ENCODE results near the gene SOX2.

The SOX2 gene

GRCh38 chr3:181739628-181740027 is 27.9 kb downstream of the SOX2 start:
- DNase-seq (ENCODE audit: low spot score), result no peak
- CTCF ChIA-PET, result no interaction called here
- H3K27ac ChIP-seq, result no peak overlapping the region
- POLR2A ChIA-PET (ENCODE audit: low non-redundant PET), result no interaction called here
- TF ChIP-seq, protein P1, sequence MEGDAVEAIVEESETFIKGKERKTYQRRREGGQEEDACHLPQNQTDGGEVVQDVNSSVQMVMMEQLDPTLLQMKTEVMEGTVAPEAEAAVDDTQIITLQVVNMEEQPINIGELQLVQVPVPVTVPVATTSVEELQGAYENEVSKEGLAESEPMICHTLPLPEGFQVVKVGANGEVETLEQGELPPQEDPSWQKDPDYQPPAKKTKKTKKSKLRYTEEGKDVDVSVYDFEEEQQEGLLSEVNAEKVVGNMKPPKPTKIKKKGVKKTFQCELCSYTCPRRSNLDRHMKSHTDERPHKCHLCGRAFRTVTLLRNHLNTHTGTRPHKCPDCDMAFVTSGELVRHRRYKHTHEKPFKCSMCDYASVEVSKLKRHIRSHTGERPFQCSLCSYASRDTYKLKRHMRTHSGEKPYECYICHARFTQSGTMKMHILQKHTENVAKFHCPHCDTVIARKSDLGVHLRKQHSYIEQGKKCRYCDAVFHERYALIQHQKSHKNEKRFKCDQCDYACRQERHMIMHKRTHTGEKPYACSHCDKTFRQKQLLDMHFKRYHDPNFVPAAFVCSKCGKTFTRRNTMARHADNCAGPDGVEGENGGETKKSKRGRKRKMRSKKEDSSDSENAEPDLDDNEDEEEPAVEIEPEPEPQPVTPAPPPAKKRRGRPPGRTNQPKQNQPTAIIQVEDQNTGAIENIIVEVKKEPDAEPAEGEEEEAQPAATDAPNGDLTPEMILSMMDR (conservative IDR thresholded peaks at IDR 0.05; ENCODE audit: low read depth), result no peak

- ChIA-PET CTCF (interaction anchor here (0.6 to 0.7 kb wide), 2 partner anchors 82 to 489 kb away, joined by 6 to 8 read pairs; no protein-coding TSS in a partner anchor), POLR2A (ENCODE audit: low non-redundant PET) (no interaction called here)
- no peak overlapping the region for H3K27ac ChIP-seq
- DNase-seq (ENCODE audit: low spot score), result no peak
- TF ChIP-seq, protein P1 (conservative IDR thresholded peaks at IDR 0.05; ENCODE audit: low read depth), result no peak
Observed at GRCh38 chr3:181741417-181741816, 29.7 kb downstream of the SOX2 start.

- H3K27ac ChIP-seq, result no peak overlapping the region
- POLR2A ChIA-PET (ENCODE audit: low non-redundant PET), result no interaction called here
- CTCF ChIA-PET, result no interaction called here
- no peak for DNase-seq (ENCODE audit: low spot score)
- TF ChIP-seq, protein P1 (conservative IDR thresholded peaks at IDR 0.05; ENCODE audit: low read depth), result no peak
Observed at GRCh38 chr3:181752202-181752671, 40.5 kb downstream of the SOX2 start.

DNA sequence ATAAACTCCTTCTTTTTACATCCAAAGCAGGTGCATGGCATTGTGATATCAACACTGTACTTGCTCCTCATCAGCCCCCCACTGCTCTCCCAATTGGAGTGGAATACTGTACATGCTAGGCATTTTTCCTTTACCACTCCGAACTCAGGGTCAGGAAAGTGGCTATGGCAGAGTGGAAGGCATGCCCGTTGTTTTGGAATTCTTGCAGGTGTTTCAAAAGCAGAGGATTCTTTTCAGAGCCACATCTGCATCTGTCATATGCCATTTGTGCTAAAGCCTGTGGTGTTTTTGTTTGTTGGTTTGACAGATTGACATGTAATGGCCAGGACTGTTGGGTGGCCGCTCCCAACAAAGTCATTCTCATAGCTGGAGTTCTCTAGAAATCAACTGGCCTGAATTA is 41.7 kb downstream of the SOX2 start:
- ChIA-PET CTCF (no interaction called here), POLR2A (ENCODE audit: low non-redundant PET) (no interaction called here)
- DNase-seq (ENCODE audit: low spot score), result no peak
- TF ChIP-seq, protein P1 (conservative IDR thresholded peaks at IDR 0.05; ENCODE audit: low read depth), result no peak
- H3K27ac ChIP-seq, result no peak overlapping the region

DNA sequence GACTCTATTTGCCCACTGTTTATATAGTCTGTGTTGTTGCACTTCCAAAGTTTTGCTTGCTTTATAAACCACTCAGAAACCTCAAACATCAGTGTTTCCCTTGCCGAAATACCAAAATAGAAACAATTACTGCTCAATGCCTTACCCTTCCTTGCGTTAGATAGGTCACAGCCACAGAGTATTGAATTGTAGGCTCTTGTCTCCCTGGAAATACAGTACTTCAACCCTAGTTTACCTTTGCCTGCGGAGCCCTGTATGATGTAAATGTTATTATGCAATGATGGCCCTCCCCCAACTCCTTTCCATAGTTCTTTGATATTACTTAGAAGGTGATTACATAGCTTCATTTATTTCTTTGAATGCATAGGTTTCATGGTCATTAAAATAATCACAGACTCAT is 44.2 kb downstream of the SOX2 start:
- CTCF ChIA-PET, result no interaction called here

GRCh38 chr3:181756645-181757297 is 45.0 kb downstream of the SOX2 start:
- H3K27ac ChIP-seq, result no peak overlapping the region
- no peak for DNase-seq (ENCODE audit: low spot score)
- POLR2A ChIA-PET (ENCODE audit: low non-redundant PET), result no interaction called here
- TF ChIP-seq, protein P1 (conservative IDR thresholded peaks at IDR 0.05; ENCODE audit: low read depth), result no peak
- CTCF ChIA-PET, result no interaction called here

More for the DNA sequence above, 44.2 kb downstream of the SOX2 start:
- no peak overlapping the region for H3K27ac ChIP-seq
- POLR2A ChIA-PET (ENCODE audit: low non-redundant PET), result no interaction called here
- TF ChIP-seq, protein P1 (conservative IDR thresholded peaks at IDR 0.05; ENCODE audit: low read depth), result no peak
- no peak for DNase-seq (ENCODE audit: low spot score)

Measured in RWPE1 (cell line).